Mesendoderm (in vitro differentiated cells): ENCODE results near the gene HRH1.

ENCODE experiments used
- DNase-seq: peaks from one replicate; pipeline ENCODE4 v3.0.0; 2013
- H2AK5ac ChIP-seq: 2 replicates; pipeline ENCODE4 v1.6.1; 2013; ENCODE audit warnings: low read length, inconsistent platforms
- H2BK120ac ChIP-seq: 2 replicates; pipeline ENCODE4 v1.6.1; 2013; ENCODE audit warnings: low read depth, mild to moderate bottlenecking, low read length, moderate library complexity, mixed read lengths
- H2BK15ac ChIP-seq: replicated peaks from 2 replicates; pipeline ENCODE4 v1.6.1; 2013; ENCODE audit warnings: low read depth, mild to moderate bottlenecking, moderate library complexity
- H2BK5ac ChIP-seq: 2 replicates; pipeline ENCODE4 v1.6.1; 2013; ENCODE audit warnings: low read length, inconsistent platforms
- H3K18ac ChIP-seq: 2 replicates; pipeline ENCODE4 v1.6.1; 2013; ENCODE audit warnings: mild to moderate bottlenecking, low read length, mixed read lengths
- H3K23ac ChIP-seq: one replicate; pipeline ENCODE4 v1.6.1; 2013; ENCODE audit warnings: low read length
- H3K27ac ChIP-seq: 2 replicates; pipeline ENCODE4 v1.5.1; 2013; ENCODE audit warnings: low read depth, mild to moderate bottlenecking, inconsistent platforms, low read length, moderate library complexity
- H3K27me3 ChIP-seq: 2 replicates; pipeline ENCODE4 v1.6.1; 2013; ENCODE audit warnings: low read length, control low read depth, mild to moderate bottlenecking, inconsistent platforms; ENCODE audit not compliant: insufficient read depth, poor library complexity
- H3K36me3 ChIP-seq: 2 replicates; pipeline ENCODE4 v1.6.1; 2013; ENCODE audit warnings: low read length, inconsistent platforms; ENCODE audit not compliant: control insufficient read depth, insufficient read depth
- H3K4ac ChIP-seq: one replicate; pipeline ENCODE4 v1.6.1; 2013; ENCODE audit warnings: low read depth, mild to moderate bottlenecking, low read length, moderate library complexity
- H3K4me1 ChIP-seq: 2 replicates; pipeline ENCODE4 v1.6.1; 2013; ENCODE audit warnings: low read depth, low read length, inconsistent platforms; ENCODE audit not compliant: control insufficient read depth
- H3K4me2 ChIP-seq: 2 replicates; pipeline ENCODE4 v1.6.1; 2013; ENCODE audit warnings: low read length
- H3K4me3 ChIP-seq: 2 replicates; pipeline ENCODE4 v1.5.1; 2013; ENCODE audit warnings: mild to moderate bottlenecking, low read length
- H3K56ac ChIP-seq: one replicate; pipeline ENCODE4 v1.6.1; 2013; ENCODE audit warnings: low read length
- H3K79me1 ChIP-seq: 2 replicates; pipeline ENCODE4 v1.6.1; 2013; ENCODE audit warnings: low read length, inconsistent platforms
- H3K79me2 ChIP-seq: 2 replicates; pipeline ENCODE4 v1.6.1; 2013; ENCODE audit warnings: mild to moderate bottlenecking, low read length; ENCODE audit not compliant: control insufficient read depth, insufficient read depth
- H3K9ac ChIP-seq: 2 replicates; pipeline ENCODE4 v1.6.1; 2013; ENCODE audit warnings: low read length, inconsistent platforms
- H4K5ac ChIP-seq: one replicate; pipeline ENCODE4 v1.6.1; 2013; ENCODE audit warnings: low read length
- H4K8ac ChIP-seq: one replicate; pipeline ENCODE4 v1.6.1; 2013; ENCODE audit warnings: low read depth, mild to moderate bottlenecking, control low read depth, low read length, moderate library complexity
- WGBS: extraction: QIAGEN DNeasy Blood & Tissue Kit; methylation state at CpG from one replicate; pipeline ENCODE4 v1.1.7; 2013; ENCODE audit warnings: low lambda C conversion rate, missing lambda C conversion rate; ENCODE audit not compliant: insufficient coverage; ENCODE audit errors: extremely low coverage; 5-methylcytosine and 5-hydroxymethylcytosine counted together

Gene HRH1

GRCh38 chr3:11137627-11137959 is 16.7 kb upstream of the HRH1 start:
- no peak overlapping the region for H3K4ac ChIP-seq
- no peak overlapping the region for H2AK5ac ChIP-seq
- no peak overlapping the region for H2BK15ac ChIP-seq
- no peak overlapping the region for H2BK5ac ChIP-seq
- no peak overlapping the region for H4K8ac ChIP-seq
- H3K79me1 ChIP-seq: no peaks in the 10 kb centered on the region
- no peaks in the 10 kb centered on the region for H3K79me2 ChIP-seq
- no CpG with 5 or more reads among the region's 6 CpGs for WGBS
- no peak overlapping the region for H3K23ac ChIP-seq
- H3K36me3 ChIP-seq: no peaks in the 10 kb centered on the region
- DNase-seq: no peak
- no peak overlapping the region for H3K4me2 ChIP-seq
- H3K4me1 ChIP-seq: no peaks in the 10 kb centered on the region
- H3K27ac ChIP-seq: no peak overlapping the region
- no peak overlapping the region for H3K18ac ChIP-seq
- H3K56ac ChIP-seq: no peak overlapping the region
- no peak overlapping the region for H3K4me3 ChIP-seq
- H3K27me3 ChIP-seq: no peaks in the 10 kb centered on the region
- no peak overlapping the region for H3K9ac ChIP-seq
- H2BK120ac ChIP-seq: no peak overlapping the region
- H4K5ac ChIP-seq: no peak overlapping the region

GRCh38 chr3:11138371-11138770 is 15.9 kb upstream of the HRH1 start:
- H3K27me3 ChIP-seq: no peaks in the 10 kb centered on the region
- H3K4me3 ChIP-seq: no peak overlapping the region
- no peaks in the 10 kb centered on the region for H3K79me2 ChIP-seq
- H3K36me3 ChIP-seq: no peaks in the 10 kb centered on the region
- H3K23ac ChIP-seq: no peak overlapping the region
- no peaks in the 10 kb centered on the region for H3K79me1 ChIP-seq
- no peak overlapping the region for H3K4me2 ChIP-seq
- no peak overlapping the region for H3K27ac ChIP-seq
- no CpG with 5 or more reads among the region's 2 CpGs for WGBS
- H2AK5ac ChIP-seq: no peak overlapping the region
- no peak overlapping the region for H3K56ac ChIP-seq
- no peaks in the 10 kb centered on the region for H3K4me1 ChIP-seq
- H2BK5ac ChIP-seq: no peak overlapping the region
- H3K9ac ChIP-seq: no peak overlapping the region
- no peak overlapping the region for H4K8ac ChIP-seq
- no peak overlapping the region for H2BK120ac ChIP-seq
- H3K4ac ChIP-seq: no peak overlapping the region
- H3K18ac ChIP-seq: no peak overlapping the region
- H2BK15ac ChIP-seq: no peak overlapping the region
- no peak overlapping the region for H4K5ac ChIP-seq
- DNase-seq: no peak

- Histone ChIP-seq H3K36me3 (no peaks in the 10 kb centered on the region), H3K4me3 (no peak overlapping the region), H3K9ac (no peak overlapping the region), H3K4ac (no peak overlapping the region), H2BK5ac (no peak overlapping the region), H4K5ac (no peak overlapping the region), H2BK15ac (no peak overlapping the region), H3K23ac (no peak overlapping the region), H2BK120ac (no peak overlapping the region), H2AK5ac (no peak overlapping the region), H3K79me2 (no peaks in the 10 kb centered on the region), H3K27ac (no peak overlapping the region), H3K79me1 (no peaks in the 10 kb centered on the region), H3K4me2 (no peak overlapping the region), H4K8ac (no peak overlapping the region), H3K18ac (no peak overlapping the region), H3K56ac (no peak overlapping the region), H3K4me1 (no peaks in the 10 kb centered on the region), H3K27me3 (no peaks in the 10 kb centered on the region)
- DNase-seq: no peak
- WGBS: no CpG with 5 or more reads among the region's 13 CpGs
These were observed 14.1 kb upstream of the HRH1 start for GRCh38 chr3:11140030-11140712.

GRCh38 chr3:11140713-11141104 is 13.6 kb upstream of the HRH1 start:
- H3K56ac ChIP-seq: no peak overlapping the region
- H3K79me2 ChIP-seq: no peaks in the 10 kb centered on the region
- H2BK5ac ChIP-seq: no peak overlapping the region
- no peak overlapping the region for H3K18ac ChIP-seq
- H3K4me1 ChIP-seq: no peaks in the 10 kb centered on the region
- H3K9ac ChIP-seq: no peak overlapping the region
- no peak overlapping the region for H2BK120ac ChIP-seq
- H3K4me3 ChIP-seq: no peak overlapping the region
- no peaks in the 10 kb centered on the region for H3K27me3 ChIP-seq
- no CpG with 5 or more reads among the region's 2 CpGs for WGBS
- H3K79me1 ChIP-seq: no peaks in the 10 kb centered on the region
- H4K8ac ChIP-seq: no peak overlapping the region
- H2AK5ac ChIP-seq: no peak overlapping the region
- no peaks in the 10 kb centered on the region for H3K36me3 ChIP-seq
- no peak overlapping the region for H4K5ac ChIP-seq
- DNase-seq: no peak
- H3K27ac ChIP-seq: no peak overlapping the region
- H2BK15ac ChIP-seq: no peak overlapping the region
- no peak overlapping the region for H3K23ac ChIP-seq
- no peak overlapping the region for H3K4me2 ChIP-seq
- H3K4ac ChIP-seq: no peak overlapping the region

GRCh38 chr3:11143476-11143875 is 10.8 kb upstream of the HRH1 start:
- H3K4me2 ChIP-seq: no peak overlapping the region
- H3K4ac ChIP-seq: no peak overlapping the region
- no peak overlapping the region for H2BK5ac ChIP-seq
- no peak overlapping the region for H3K27ac ChIP-seq
- H2AK5ac ChIP-seq: no peak overlapping the region
- H3K79me1 ChIP-seq: no peaks in the 10 kb centered on the region
- H3K23ac ChIP-seq: no peak overlapping the region
- no peak overlapping the region for H2BK15ac ChIP-seq
- no peaks in the 10 kb centered on the region for H3K36me3 ChIP-seq
- no peak overlapping the region for H3K18ac ChIP-seq
- no peak overlapping the region for H3K9ac ChIP-seq
- no peak overlapping the region for H4K8ac ChIP-seq
- no peaks in the 10 kb centered on the region for H3K79me2 ChIP-seq
- no peak overlapping the region for H3K56ac ChIP-seq
- H2BK120ac ChIP-seq: no peak overlapping the region
- no CpG with 5 or more reads among the region's 5 CpGs for WGBS
- no peaks in the 10 kb centered on the region for H3K4me1 ChIP-seq
- no peaks in the 10 kb centered on the region for H3K27me3 ChIP-seq
- DNase-seq: no peak
- H4K5ac ChIP-seq: no peak overlapping the region
- no peak overlapping the region for H3K4me3 ChIP-seq

GRCh38 chr3:11144996-11145395 is 9.3 kb upstream of the HRH1 start:
- Histone ChIP-seq H3K27me3 (no peaks in the 10 kb centered on the region), H3K56ac (no peak overlapping the region), H3K36me3 (no peaks in the 10 kb centered on the region), H3K4me3 (no peak overlapping the region), H2AK5ac (no peak overlapping the region), H4K8ac (no peak overlapping the region), H3K79me2 (no peaks in the 10 kb centered on the region), H3K23ac (no peak overlapping the region), H3K18ac (no peak overlapping the region), H3K4ac (no peak overlapping the region), H2BK5ac (no peak overlapping the region), H3K9ac (no peak overlapping the region), H4K5ac (no peak overlapping the region), H3K79me1 (no peaks in the 10 kb centered on the region), H3K4me2 (no peak overlapping the region), H3K4me1 (no peaks in the 10 kb centered on the region), H3K27ac (no peak overlapping the region), H2BK120ac (no peak overlapping the region), H2BK15ac (no peak overlapping the region)
- DNase-seq: no peak
- no CpG with 5 or more reads among the region's 5 CpGs for WGBS
